ENCODE data around the gene C21orf91.

C21orf91 gene

DNA sequence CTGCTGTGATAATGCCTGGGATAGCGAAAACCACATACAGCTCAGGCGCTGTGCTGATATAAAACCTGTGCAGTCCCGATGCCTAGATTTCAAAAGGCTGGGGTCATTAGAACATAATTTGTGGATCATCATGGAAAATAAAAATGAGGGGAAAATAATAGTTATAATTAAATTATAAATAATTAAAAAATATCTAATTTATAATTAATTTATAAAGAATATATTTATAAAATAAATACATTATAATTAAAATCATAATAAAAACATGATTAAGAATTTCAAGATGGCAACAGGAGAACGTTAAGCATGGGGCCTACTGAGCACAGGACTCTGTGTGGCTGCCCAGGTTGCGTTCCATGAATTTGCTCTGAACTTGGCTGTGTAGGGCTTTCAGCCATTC, 53.9 kb downstream of the C21orf91 start:
- TF ChIP-seq ZFX (IDR thresholded peaks at IDR 0.05; ENCODE audit: borderline replicate concordance) = no peak
- TF ChIP-seq, protein P1, sequence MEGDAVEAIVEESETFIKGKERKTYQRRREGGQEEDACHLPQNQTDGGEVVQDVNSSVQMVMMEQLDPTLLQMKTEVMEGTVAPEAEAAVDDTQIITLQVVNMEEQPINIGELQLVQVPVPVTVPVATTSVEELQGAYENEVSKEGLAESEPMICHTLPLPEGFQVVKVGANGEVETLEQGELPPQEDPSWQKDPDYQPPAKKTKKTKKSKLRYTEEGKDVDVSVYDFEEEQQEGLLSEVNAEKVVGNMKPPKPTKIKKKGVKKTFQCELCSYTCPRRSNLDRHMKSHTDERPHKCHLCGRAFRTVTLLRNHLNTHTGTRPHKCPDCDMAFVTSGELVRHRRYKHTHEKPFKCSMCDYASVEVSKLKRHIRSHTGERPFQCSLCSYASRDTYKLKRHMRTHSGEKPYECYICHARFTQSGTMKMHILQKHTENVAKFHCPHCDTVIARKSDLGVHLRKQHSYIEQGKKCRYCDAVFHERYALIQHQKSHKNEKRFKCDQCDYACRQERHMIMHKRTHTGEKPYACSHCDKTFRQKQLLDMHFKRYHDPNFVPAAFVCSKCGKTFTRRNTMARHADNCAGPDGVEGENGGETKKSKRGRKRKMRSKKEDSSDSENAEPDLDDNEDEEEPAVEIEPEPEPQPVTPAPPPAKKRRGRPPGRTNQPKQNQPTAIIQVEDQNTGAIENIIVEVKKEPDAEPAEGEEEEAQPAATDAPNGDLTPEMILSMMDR (IDR thresholded peaks at IDR 0.05) = no peak
- no peak overlapping the region for H3K27ac ChIP-seq

DNA sequence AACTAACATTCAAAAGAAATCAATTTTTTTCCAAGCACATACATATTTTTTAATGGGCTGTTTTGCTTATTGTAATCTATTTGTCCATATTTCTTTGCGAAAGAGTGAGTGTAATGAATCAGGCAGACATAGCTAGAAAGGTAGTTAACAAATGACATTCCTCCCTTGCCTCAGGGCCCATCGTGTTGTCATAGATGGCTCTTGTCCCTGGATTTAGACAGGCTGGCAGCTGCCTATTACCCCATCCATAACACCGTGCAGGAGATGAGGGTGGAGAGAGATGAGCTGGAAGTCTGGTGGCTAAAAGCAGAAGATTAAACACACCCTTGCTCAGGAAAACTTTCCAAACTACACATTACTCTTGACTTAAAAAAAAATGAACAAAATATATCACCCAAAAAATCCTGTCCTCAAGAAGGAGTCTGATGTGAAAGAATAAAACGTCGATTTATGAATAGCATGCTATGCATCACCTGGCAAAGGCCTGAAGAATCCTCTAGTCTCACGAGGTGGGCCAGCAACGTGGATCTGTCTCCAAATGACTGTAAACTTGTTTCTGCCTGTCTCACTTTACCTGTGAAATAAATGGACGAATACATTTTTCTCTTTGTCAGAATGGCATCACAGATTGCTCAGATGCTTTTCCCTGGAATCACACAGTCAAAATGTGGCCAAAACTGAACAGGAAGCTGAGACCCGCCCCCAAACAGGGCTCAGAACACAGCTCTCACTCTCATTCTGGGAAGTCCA, 55.7 kb downstream of the C21orf91 start:
- no peak overlapping the region for H3K27ac ChIP-seq
- TF ChIP-seq, protein P1 (IDR thresholded peaks at IDR 0.05) = no peak
- TF ChIP-seq ZFX (IDR thresholded peaks at IDR 0.05; ENCODE audit: borderline replicate concordance) = no peak

DNA sequence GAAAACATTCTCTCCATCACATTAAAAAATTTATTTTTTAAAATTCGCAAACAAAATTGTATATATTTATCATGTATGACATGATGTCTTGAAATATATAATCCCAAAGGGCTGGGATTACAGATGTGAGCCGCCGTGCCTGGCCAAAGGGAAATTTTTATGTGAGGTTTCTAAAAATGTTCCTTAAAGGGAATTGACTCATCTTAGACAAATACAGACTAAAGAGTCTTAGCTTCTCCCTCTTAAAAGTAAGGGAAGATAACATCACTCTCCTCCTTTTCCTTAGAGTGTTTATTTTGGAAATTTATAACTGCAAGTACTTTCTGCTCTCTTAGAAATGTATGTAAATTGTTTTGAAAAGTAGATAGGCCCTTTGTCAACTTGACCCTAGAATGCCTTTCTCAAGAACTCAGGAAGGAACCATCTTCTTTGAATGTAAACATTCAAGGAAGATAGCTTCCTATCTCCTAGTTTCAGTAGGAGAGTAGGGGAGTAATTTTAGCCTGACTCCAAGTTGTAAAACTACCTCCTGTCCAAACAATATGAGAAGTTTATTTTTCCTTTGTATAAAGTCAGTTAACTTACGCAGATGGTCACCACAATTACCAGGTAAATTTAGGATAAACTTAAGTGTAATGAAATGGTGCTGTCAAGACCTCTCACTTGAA, 59.5 kb downstream of the C21orf91 start:
- H3K27ac ChIP-seq = no peak overlapping the region
- TF ChIP-seq, protein P1 (IDR thresholded peaks at IDR 0.05) = no peak
- TF ChIP-seq ZFX (IDR thresholded peaks at IDR 0.05; ENCODE audit: borderline replicate concordance) = no peak

DNA sequence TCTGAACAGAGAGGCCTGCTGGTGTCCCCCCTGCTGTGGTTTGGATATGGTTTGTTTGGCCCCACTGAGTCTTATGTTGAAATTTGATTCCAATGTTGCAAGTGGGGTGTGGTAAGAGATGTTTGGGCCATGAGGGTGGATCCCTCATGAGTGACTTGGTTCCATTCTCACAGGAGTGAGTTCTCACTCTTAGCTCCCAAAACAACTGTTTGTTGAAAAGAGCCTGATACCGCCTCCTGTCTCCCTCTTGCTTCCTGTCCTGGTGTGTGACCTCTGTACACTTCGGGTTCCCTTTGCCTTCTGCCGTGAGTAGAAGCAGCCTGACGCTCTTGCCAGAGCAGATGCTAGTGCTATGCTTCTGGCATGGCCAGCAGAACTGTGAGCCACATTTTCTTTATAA, 60.5 kb downstream of the C21orf91 start:
- TF ChIP-seq, protein P1 (IDR thresholded peaks at IDR 0.05) = no peak
- no peak for TF ChIP-seq ZFX (IDR thresholded peaks at IDR 0.05; ENCODE audit: borderline replicate concordance)
- no peak overlapping the region for H3K27ac ChIP-seq

DNA sequence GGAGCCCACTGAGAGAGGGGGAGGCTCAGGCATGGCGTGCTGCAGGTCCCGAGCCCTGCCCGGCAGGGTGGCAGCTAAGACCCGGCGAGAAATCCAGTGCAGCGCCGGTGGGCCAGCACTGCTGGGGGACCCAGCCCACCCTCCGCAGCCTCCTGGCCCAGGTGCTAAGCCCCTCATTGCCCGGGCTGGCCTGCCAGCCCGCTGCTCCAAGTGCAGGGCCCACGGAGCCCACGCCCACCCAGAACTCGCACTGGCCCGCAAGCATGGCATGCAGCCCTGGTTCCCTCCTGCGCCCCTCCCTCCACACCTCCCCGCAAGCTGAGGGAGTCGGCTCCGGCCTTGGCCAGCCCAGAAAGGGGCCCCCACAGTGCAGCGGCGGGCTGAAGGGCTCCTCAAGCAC, 61.5 kb downstream of the C21orf91 start:
- TF ChIP-seq ZFX (IDR thresholded peaks at IDR 0.05; ENCODE audit: borderline replicate concordance) = no peak
- TF ChIP-seq, protein P1 (IDR thresholded peaks at IDR 0.05) = no peak
- no peak overlapping the region for H3K27ac ChIP-seq

DNA sequence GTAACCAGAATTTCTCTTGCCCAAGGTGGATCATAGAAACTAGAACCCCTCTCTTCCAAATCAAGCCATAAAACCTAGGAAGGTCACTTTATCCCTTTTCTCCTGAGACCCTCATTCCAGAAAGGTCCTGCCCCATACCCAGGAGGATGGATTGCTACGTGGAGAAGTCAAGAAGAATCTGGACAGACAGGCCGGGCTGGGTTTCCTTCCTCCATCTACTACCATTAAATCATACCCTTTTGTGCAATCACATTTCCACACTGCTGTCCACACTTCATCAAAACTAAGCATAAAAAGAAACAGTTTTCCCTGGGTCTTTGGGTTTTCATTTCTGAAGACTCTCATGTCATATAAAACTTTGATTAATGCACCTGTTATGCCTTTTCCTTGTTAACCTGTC, 65.4 kb downstream of the C21orf91 start:
- H3K27ac ChIP-seq = no peak overlapping the region
- TF ChIP-seq, protein P1 (IDR thresholded peaks at IDR 0.05) = no peak
- TF ChIP-seq ZFX (IDR thresholded peaks at IDR 0.05; ENCODE audit: borderline replicate concordance) = no peak

DNA sequence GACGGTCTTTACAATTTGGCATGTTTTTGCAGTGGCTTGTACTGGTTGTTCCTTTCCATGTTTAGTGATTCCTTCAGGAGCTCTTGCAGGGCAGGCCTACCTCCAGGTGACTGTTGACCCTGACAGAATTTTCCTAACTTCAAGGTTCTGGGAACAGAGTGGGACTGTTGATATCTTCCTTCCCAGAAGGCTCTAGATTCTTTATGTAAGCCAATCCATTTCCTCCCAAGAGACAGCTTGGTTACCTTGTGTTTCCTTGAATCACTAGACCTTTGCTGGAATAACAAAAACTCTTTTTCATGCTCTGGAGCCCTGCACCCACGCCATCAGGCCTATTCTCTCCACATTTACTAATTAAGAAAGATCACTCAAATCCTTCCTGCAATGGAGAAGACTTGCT, 67.0 kb downstream of the C21orf91 start:
- TF ChIP-seq, protein P1 (IDR thresholded peaks at IDR 0.05) = no peak
- no peak for TF ChIP-seq ZFX (IDR thresholded peaks at IDR 0.05; ENCODE audit: borderline replicate concordance)
- no peak overlapping the region for H3K27ac ChIP-seq

Measured in 22Rv1 (cell line).